H9 (cell line): ENCODE measurements around the gene ITGA11. TPM values are rescaled to one million over a fixed set of nuclear protein-coding genes. Genes with fewer than 3 reads are reported as not detected.
"Not testable (repeated sequence)": the region's sequence is repeated elsewhere in the genome, so short reads cannot be mapped to it uniquely, and the experiment has no call there.

ENCODE experiments used
- DNase-seq: peaks from one replicate; pipeline ENCODE4 v3.0.0-alpha.2; 2017
- H2AFZ ChIP-seq: one replicate; pipeline ENCODE4 v1.6.1; 2013; ENCODE audit warnings: mild to moderate bottlenecking, low read length, control low read depth, moderate library complexity
- H2AK5ac ChIP-seq: 2 replicates; pipeline ENCODE4 v1.6.1; 2013; ENCODE audit warnings: low read length, control low read depth, mixed read lengths; ENCODE audit not compliant: insufficient read length
- H2BK120ac ChIP-seq: one replicate; pipeline ENCODE4 v1.6.1; 2013; ENCODE audit warnings: low read depth, mild to moderate bottlenecking, low read length, control low read depth, inconsistent platforms; ENCODE audit not compliant: poor library complexity, severe bottlenecking
- H2BK12ac ChIP-seq: 2 replicates; pipeline ENCODE4 v1.6.1; 2013; ENCODE audit warnings: low read length, control low read depth, mixed read lengths, low read depth; ENCODE audit not compliant: insufficient read length
- H2BK15ac ChIP-seq: 2 replicates; pipeline ENCODE4 v1.6.1; 2013; ENCODE audit warnings: low read depth, low read length, control low read depth
- H2BK20ac ChIP-seq: one replicate; pipeline ENCODE4 v1.6.1; 2013; ENCODE audit warnings: low read depth, mild to moderate bottlenecking, low read length, control low read depth, inconsistent platforms; ENCODE audit not compliant: poor library complexity, severe bottlenecking
- H2BK5ac ChIP-seq: 2 replicates; pipeline ENCODE4 v1.6.1; 2013; ENCODE audit warnings: low read length, control low read depth, mixed read lengths; ENCODE audit not compliant: insufficient read length
- H3K14ac ChIP-seq: 2 replicates; pipeline ENCODE4 v1.6.1; 2013; ENCODE audit warnings: low read length, control low read depth; ENCODE audit not compliant: insufficient read depth
- H3K18ac ChIP-seq: 2 replicates; pipeline ENCODE4 v1.6.1; 2013; ENCODE audit warnings: low read depth, mild to moderate bottlenecking, mixed read lengths, low read length, control low read depth; ENCODE audit not compliant: insufficient read length
- H3K23ac ChIP-seq: 2 replicates; pipeline ENCODE4 v1.6.1; 2013; ENCODE audit warnings: low read length, control low read depth, mixed read lengths, low read depth; ENCODE audit not compliant: insufficient read length
- H3K23me2 ChIP-seq: 2 replicates; pipeline ENCODE4 v1.6.1; 2013; ENCODE audit warnings: low read depth, mild to moderate bottlenecking, mixed read lengths, low read length, control low read depth; ENCODE audit not compliant: insufficient read length, poor library complexity, severe bottlenecking
- H3K27ac ChIP-seq: 2 replicates; pipeline ENCODE4 v1.5.1; 2013; ENCODE audit warnings: low read length, control low read depth, mixed read lengths, low read depth; ENCODE audit not compliant: insufficient read length
- H3K27me3 ChIP-seq: 2 replicates; pipeline ENCODE4 v1.6.1; 2013; ENCODE audit warnings: low read length, control low read depth, inconsistent platforms; ENCODE audit not compliant: insufficient read depth
- H3K4ac ChIP-seq: 2 replicates; pipeline ENCODE4 v1.6.1; 2013; ENCODE audit warnings: low read depth, mild to moderate bottlenecking, control low read depth, inconsistent platforms, low read length, moderate library complexity
- H3K4me1 ChIP-seq: 2 replicates; pipeline ENCODE4 v1.6.1; 2013; ENCODE audit warnings: low read length, control low read depth, inconsistent platforms; ENCODE audit not compliant: insufficient read depth
- H3K4me2 ChIP-seq: 2 replicates; pipeline ENCODE4 v1.6.1; 2013; ENCODE audit warnings: low read length, control low read depth, mixed read lengths; ENCODE audit not compliant: insufficient read length, insufficient read depth
- H3K56ac ChIP-seq: 2 replicates; pipeline ENCODE4 v1.6.1; 2013; ENCODE audit warnings: low read depth, mild to moderate bottlenecking, mixed read lengths, low read length, control low read depth; ENCODE audit not compliant: insufficient read length
- H3K79me1 ChIP-seq: 2 replicates; pipeline ENCODE4 v1.6.1; 2013; ENCODE audit warnings: low read depth, mild to moderate bottlenecking, moderate library complexity, low read length, control low read depth, inconsistent platforms; ENCODE audit not compliant: insufficient read depth, poor library complexity, severe bottlenecking
- H3K79me2 ChIP-seq: 2 replicates; pipeline ENCODE4 v1.6.1; 2013; ENCODE audit warnings: low read length, control low read depth, inconsistent platforms; ENCODE audit not compliant: insufficient read depth
- H3K9ac ChIP-seq: 2 replicates; pipeline ENCODE4 v1.6.1; 2013; ENCODE audit warnings: low read length, control low read depth, mixed read lengths; ENCODE audit not compliant: insufficient read length; ENCODE audit errors: extremely low read depth
- H3K9me3 ChIP-seq: one replicate; pipeline ENCODE4 v1.6.1; 2013; ENCODE audit warnings: low read depth, low read length, inconsistent platforms; ENCODE audit not compliant: control insufficient read depth
- H3T11ph ChIP-seq: one replicate; pipeline ENCODE4 v1.6.1; 2013; ENCODE audit warnings: mild to moderate bottlenecking, low read length, control low read depth, inconsistent platforms
- H4K20me1 ChIP-seq: one replicate; pipeline ENCODE4 v1.6.1; 2013; ENCODE audit not compliant: control insufficient read depth, insufficient read length, insufficient read depth
- H4K5ac ChIP-seq: 2 replicates; pipeline ENCODE4 v1.6.1; 2013; ENCODE audit warnings: low read depth, mild to moderate bottlenecking, mixed read lengths, low read length, control low read depth; ENCODE audit not compliant: insufficient read length
- H4K8ac ChIP-seq: replicated peaks from 2 replicates; pipeline ENCODE4 v1.6.1; 2013; ENCODE audit warnings: low read length, control low read depth, mixed read lengths, low read depth; ENCODE audit not compliant: insufficient read length
- H4K91ac ChIP-seq: 2 replicates; pipeline ENCODE4 v1.6.1; 2013; ENCODE audit warnings: low read depth, mild to moderate bottlenecking, moderate library complexity, mixed read lengths, low read length, control low read depth; ENCODE audit not compliant: insufficient read length
- H3K27ac Mint-ChIP-seq, 3 experiments: 2 replicates in 2 of 3; 3 replicates in 1 of 3; pipeline ENCODE4 v1.8.0; 2020 to 2021; ENCODE audit warnings: mixed read lengths in 3 of 3, mild to moderate bottlenecking in 1 of 3, moderate library complexity in 1 of 3
- H3K27me3 Mint-ChIP-seq: 2 replicates; pipeline ENCODE4 v1.8.0; 2021; ENCODE audit warnings: low read depth, mild to moderate bottlenecking, moderate library complexity, mixed read lengths
- H3K36me3 Mint-ChIP-seq, 3 experiments: 2 replicates in 2 of 3; 3 replicates in 1 of 3; pipeline ENCODE4 v1.8.0; 2020 to 2021; ENCODE audit warnings: low read depth in 3 of 3, mixed read lengths in 3 of 3; ENCODE audit not compliant: insufficient read depth in 1 of 3
- H3K4me1 Mint-ChIP-seq, 2 experiments: 2 replicates each; pipeline ENCODE4 v1.8.0; 2020; ENCODE audit warnings: mixed read lengths in 2 of 2
- H3K4me3 Mint-ChIP-seq, 2 experiments: 2 replicates in 1 of 2; 3 replicates in 1 of 2; pipeline ENCODE4 v1.8.0; 2020 to 2021; ENCODE audit warnings: mild to moderate bottlenecking in 2 of 2, mixed read lengths in 2 of 2, moderate library complexity in 1 of 2
- H3K9me3 Mint-ChIP-seq, 2 experiments: 2 replicates in 1 of 2; 3 replicates in 1 of 2; pipeline ENCODE4 v1.8.0; 2020; ENCODE audit warnings: mild to moderate bottlenecking in 2 of 2, mixed read lengths in 2 of 2, moderate library complexity in 1 of 2
- WGBS: extraction: QIAGEN DNeasy Blood & Tissue Kit; methylation state at CpG from one replicate; pipeline ENCODE4 v1.1.7; 2013; ENCODE audit warnings: missing lambda C conversion rate, low lambda C conversion rate, mixed read lengths; ENCODE audit not compliant: insufficient read length; ENCODE audit errors: extremely low coverage; 5-methylcytosine and 5-hydroxymethylcytosine counted together
- total RNA-seq: library from RNA; stranded (reverse); gene quantifications from 2 replicates; pipeline ENCODE4 v1.2.1, GENCODE V29; 2021
- TF ChIP-seq, protein P1 (sequence below): fragments of 200-600 bp; sonication (generic); conservative IDR thresholded peaks from 3 replicates; pipeline ENCODE4 v1.8.0; 2021; ENCODE audit warnings: antibody characterized with exemption, mild to moderate bottlenecking

The ITGA11 gene
- total RNA-seq, 1 experiment from 2014 or later = 0.07 TPM

DNA sequence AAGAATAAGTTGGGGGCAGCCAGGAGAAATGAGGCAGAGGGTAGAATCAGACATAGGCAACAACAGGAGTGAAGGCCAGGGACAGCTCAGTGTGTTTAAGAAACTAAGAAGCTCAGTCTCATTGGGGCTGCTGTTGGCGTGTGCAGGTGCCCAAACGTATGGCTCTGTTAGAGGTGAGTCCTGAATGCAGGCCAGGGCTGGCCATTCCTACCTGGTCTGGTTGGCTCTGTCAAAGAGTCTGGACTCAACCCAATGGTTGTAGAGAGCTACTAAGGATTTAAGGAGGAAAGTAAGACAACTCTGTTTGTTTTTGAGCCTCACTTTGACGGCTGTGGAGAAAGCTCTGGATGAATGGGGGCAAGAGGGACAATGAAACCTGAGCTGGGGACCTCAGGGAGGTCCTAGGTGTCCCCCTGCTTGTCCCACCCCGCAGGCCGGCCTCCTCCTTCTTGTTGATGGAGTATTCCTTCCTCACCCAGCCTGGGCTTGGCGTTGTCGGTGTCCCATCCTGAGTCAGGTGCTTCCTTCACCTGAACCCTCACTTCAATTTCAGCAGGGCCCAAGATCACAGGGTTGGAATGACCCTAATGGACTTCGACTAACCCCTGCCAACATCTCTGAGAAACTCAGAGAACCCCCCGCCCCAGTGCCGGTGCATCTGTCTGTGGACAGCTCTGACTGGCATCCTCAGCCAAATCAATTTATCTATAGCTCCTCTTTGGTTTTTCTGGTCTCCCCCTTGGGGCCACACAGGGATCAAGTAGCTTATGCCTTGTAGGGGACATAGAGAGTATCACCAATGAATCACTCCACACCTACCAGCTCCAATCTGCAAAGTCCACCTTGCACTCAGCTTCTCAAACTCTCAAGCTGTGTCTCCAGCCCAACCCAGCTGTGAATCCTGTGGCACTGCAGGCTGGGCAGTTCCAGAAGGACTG is 8.3 kb downstream of the ITGA11 start:
- Histone ChIP-seq H4K20me1 (no peaks in the 10 kb centered on the region), H4K5ac (no peak overlapping the region), H2BK20ac (no peak overlapping the region), H2BK120ac (no peak overlapping the region), H3K4ac (no peak overlapping the region), H2AFZ (no peak overlapping the region), H3K79me2 (no peaks in the 10 kb centered on the region), H3K27ac (no peak overlapping the region), H2AK5ac (no peak overlapping the region), H2BK12ac (no peak overlapping the region), H2BK5ac (no peak overlapping the region), H4K91ac (no peak overlapping the region), H3K18ac (no peak overlapping the region), H3K23me2 (no peaks in the 10 kb centered on the region), H2BK15ac (no peak overlapping the region), H3K79me1 (no peaks in the 10 kb centered on the region), H3K4me1 (peaks cover 5% of the 10 kb centered on the region; the same call in 1 of the 2 replicates), H3T11ph (no peak overlapping the region), H3K14ac (no peak overlapping the region), H3K9ac (no peak overlapping the region), H3K9me3 (no peaks in the 10 kb centered on the region), H3K56ac (no peak overlapping the region), H3K23ac (no peak overlapping the region), H3K4me2 (no peak overlapping the region), H3K27me3 (no peaks in the 10 kb centered on the region), H4K8ac (no peak overlapping the region)
- Mint-ChIP-seq H3K36me3 (no peaks in the 10 kb centered on the region), H3K4me3 (no peak overlapping the region), H3K27me3 (peaks cover 36% of the 10 kb centered on the region), H3K9me3 (no peaks in the 10 kb centered on the region), H3K27ac (no peak overlapping the region; a peak in 1 of 7 replicates), H3K4me1 (peaks cover 15 to 28% of the 10 kb centered on the region in 2 experiments)
- TF ChIP-seq, protein P1, sequence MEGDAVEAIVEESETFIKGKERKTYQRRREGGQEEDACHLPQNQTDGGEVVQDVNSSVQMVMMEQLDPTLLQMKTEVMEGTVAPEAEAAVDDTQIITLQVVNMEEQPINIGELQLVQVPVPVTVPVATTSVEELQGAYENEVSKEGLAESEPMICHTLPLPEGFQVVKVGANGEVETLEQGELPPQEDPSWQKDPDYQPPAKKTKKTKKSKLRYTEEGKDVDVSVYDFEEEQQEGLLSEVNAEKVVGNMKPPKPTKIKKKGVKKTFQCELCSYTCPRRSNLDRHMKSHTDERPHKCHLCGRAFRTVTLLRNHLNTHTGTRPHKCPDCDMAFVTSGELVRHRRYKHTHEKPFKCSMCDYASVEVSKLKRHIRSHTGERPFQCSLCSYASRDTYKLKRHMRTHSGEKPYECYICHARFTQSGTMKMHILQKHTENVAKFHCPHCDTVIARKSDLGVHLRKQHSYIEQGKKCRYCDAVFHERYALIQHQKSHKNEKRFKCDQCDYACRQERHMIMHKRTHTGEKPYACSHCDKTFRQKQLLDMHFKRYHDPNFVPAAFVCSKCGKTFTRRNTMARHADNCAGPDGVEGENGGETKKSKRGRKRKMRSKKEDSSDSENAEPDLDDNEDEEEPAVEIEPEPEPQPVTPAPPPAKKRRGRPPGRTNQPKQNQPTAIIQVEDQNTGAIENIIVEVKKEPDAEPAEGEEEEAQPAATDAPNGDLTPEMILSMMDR = no peak
- no CpG with 5 or more reads among the region's 10 CpGs for WGBS
- no peak for DNase-seq

DNA sequence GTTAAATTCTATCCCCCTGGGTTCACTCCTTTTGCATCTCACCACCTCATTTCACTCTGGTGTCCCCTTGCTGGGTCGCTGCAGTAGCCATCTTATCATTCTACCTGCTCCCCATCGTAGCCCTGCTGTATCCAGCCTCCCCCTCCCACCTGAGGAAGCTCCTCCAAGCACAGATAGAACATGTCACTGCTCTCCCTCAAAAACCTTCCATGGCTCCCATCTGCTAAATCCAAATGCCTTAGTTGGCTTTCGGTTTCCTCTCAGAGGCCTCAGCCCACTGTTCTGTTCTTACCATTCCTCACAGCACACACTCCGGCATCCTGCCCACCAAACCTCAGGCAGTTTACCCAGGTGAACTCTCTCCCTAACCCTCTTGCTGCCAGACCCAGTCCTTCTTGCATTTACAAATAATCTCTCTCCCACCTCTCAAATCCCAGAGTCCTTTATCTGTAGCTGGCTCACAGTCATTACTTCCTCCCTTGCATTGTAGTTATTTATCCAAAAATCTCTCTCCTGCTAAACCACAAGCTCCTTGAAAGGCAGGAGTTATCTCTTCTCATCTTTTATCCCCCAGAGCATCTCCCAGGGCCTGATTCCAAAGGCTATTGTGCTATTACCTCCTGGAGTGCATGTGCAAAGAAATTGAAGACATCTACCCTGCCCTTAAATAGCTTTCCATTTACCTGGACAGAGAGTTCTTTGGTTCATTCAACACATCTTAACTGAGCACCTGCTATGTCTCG is 9.4 kb downstream of the ITGA11 start:
- H3K27me3 Mint-ChIP-seq = peaks cover 30% of the 10 kb centered on the region
- not testable (repeated sequence) for H3K14ac ChIP-seq, H2BK120ac ChIP-seq, H3K4me2 ChIP-seq, H3K9me3 Mint-ChIP-seq, H2AK5ac ChIP-seq, H3K4me3 Mint-ChIP-seq, H3K23me2 ChIP-seq, H4K91ac ChIP-seq, H2BK12ac ChIP-seq, H3K36me3 Mint-ChIP-seq, H4K5ac ChIP-seq, H3K27ac Mint-ChIP-seq, H3K9me3 ChIP-seq, H3T11ph ChIP-seq, H2BK5ac ChIP-seq, H3K79me1 ChIP-seq, H4K20me1 ChIP-seq, H4K8ac ChIP-seq, H2BK20ac ChIP-seq, H3K4me1 ChIP-seq, H3K4ac ChIP-seq, H2BK15ac ChIP-seq, H3K9ac ChIP-seq, H3K18ac ChIP-seq, DNase-seq, H3K27me3 ChIP-seq, H3K23ac ChIP-seq, H2AFZ ChIP-seq, H3K56ac ChIP-seq, H3K27ac ChIP-seq, H3K79me2 ChIP-seq
- WGBS = no CpG with 5 or more reads among the region's 5 CpGs
- H3K4me1 Mint-ChIP-seq = peaks cover 16 to 32% of the 10 kb centered on the region in 2 experiments
